HG03575 (cell line): ENCODE measurements around the gene TAP1.
"Not testable (repeated sequence)": the region's sequence is repeated elsewhere in the genome, so short reads cannot be mapped to it uniquely, and the experiment has no call there.

Source experiments
- ATAC-seq: cut with Tn5 transposase; IDR thresholded peaks from one replicate; pipeline ENCODE4 v1.9.1; 2021; ENCODE audit not compliant: unreplicated experiment, insufficient number of reproducible peaks, low FRiP score; ENCODE audit errors: extremely low read depth

Gene TAP1

GRCh38 chr6:32815996-32816395 is 37.5 kb downstream of the TAP1 start:
- no peak for ATAC-seq

GRCh38 chr6:32815115-32815514 is 38.4 kb downstream of the TAP1 start:
- no peak for ATAC-seq

DNA sequence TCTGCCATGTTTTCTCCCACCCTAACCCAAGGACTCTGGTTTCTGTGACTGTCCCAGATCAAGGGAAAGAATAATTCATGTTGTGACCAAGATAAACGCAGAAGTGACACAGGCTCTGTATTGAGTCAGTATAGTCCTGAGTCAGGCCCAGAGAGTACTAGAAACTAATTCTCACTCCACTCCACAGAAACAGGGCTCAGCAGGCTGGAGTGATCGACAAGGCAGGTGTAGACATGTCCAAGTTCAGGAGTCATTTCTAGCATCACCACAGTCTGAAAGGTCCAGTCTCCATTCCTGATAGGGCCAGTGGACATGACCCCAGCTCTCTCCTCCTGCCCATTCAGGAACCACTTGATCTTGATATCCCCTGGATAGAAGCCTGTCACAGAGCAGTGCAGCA is 39.4 kb downstream of the TAP1 start:
- no peak for ATAC-seq

DNA sequence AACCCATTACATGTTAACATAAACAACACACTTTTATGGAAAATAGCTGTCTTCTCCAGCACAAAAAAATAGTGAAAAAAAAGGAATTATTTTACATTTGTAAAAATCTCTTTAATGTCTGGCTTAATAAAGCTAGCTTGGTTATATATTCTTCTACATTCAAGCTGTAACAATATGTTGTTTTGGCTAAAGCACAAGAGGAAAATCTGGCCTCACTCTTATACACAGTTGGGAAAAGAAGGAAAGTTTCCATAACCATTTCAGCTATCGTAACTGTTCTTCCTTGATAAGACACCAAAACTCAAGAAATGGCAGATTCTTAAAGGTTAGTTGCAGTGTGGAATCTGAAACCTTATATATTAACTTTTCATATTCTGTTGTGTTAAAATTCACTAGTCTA is 44.3 kb downstream of the TAP1 start:
- ATAC-seq, result no peak

DNA sequence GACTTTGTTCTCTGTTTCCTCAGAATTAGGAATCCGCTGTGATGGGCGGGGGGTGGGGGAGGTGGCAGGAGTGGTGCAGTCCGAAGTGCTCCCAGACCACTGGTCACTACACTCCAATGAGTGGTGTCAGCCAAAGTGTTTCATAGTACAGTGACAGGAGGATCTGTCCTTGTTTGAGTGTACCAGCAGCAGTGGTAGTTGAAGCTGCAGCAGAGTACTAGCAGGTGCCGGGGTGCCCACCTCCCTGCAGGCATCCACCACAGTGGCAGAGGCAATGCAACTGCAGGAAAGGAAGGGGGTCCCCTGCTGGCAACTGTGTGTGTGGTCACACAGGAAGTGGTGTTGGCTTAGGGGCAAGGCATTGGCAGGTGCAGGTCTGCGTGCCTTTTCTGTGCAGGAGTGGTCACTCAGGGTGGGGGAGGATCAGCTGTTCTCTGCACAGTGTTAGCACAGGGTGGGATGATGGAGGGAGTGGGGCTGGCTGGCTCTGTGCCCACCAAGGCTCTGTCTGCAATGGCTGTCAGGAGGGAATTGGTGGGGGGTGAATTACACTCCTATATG is 46.4 kb downstream of the TAP1 start:
- ATAC-seq, result no peak

DNA sequence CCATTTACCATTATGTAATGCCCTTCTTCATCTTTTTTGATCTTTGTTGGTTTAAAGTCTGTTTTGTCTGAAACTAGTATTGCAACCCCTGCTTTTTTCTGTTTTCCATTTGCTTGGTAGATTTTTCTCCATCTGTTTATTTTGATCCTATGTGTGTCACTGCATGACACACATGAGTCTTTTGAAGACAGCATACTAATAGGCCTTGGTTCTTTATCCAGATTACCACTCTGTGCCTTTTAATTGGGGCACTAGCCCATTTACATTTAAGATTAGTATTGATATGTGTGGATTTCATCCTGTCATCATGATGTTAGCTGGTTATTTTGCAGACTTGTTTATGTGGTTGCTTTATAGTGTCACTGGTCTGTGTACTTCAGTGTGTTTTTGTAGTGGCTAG is 48.1 kb downstream of the TAP1 start:
- ATAC-seq, result not testable (repeated sequence)

DNA sequence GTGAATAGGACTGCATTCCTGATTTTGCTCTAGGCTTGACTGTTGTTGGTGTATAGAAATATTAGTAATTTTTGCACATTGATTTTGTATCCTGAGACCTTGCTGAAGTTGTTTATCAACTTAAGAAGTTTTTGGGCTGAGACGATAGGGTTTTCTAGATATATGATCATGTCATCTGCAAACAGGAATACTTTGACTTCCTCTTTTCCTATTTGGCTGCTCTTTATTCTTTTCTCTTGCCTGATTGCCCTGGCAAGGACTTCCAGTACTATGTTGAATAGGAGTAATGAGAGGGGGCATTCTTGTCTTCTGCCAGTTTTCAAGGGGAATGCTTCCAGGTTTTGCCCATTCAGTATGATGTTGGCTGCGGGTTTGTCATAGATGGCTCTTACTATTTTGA is 50.1 kb downstream of the TAP1 start:
- ATAC-seq, result no peak

DNA sequence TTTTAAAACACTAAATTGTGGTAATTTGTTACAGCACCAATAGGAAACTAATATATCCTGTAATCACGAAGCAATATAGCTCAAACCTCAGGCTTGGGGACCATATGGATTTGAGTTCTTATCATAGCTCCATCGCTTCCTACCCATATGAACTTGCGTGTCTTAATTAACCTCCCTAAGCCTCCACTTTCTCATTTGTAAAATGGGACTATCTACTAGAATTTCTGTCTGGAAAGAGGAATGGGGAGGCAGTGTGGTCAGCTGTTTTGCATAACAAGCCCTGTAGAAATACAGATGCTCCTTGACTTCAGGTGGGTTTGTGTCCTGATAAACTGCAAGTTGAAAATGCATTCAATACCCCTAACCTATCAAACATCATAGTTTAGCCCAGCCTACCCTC is 53.8 kb downstream of the TAP1 start:
- no peak for ATAC-seq

DNA sequence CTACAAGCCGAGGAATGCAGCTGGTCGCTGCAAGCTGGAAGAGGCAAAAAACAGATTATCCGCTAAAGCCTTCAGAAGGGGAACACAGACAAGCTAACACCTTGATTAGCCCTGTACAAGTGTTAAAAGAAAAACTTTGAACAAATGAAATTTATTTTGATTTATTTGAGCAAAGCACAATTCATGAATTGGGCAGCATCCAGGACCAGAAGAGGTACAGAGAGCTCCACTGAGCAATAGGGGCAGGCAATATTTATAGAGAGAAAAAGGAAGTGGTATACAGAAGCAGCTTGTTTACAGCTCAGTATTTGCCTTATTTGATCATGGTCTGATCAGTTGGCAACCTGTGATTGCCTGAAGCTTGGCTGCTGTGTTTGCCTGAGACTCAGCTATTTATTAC is 54.3 kb downstream of the TAP1 start:
- ATAC-seq, result no peak

DNA sequence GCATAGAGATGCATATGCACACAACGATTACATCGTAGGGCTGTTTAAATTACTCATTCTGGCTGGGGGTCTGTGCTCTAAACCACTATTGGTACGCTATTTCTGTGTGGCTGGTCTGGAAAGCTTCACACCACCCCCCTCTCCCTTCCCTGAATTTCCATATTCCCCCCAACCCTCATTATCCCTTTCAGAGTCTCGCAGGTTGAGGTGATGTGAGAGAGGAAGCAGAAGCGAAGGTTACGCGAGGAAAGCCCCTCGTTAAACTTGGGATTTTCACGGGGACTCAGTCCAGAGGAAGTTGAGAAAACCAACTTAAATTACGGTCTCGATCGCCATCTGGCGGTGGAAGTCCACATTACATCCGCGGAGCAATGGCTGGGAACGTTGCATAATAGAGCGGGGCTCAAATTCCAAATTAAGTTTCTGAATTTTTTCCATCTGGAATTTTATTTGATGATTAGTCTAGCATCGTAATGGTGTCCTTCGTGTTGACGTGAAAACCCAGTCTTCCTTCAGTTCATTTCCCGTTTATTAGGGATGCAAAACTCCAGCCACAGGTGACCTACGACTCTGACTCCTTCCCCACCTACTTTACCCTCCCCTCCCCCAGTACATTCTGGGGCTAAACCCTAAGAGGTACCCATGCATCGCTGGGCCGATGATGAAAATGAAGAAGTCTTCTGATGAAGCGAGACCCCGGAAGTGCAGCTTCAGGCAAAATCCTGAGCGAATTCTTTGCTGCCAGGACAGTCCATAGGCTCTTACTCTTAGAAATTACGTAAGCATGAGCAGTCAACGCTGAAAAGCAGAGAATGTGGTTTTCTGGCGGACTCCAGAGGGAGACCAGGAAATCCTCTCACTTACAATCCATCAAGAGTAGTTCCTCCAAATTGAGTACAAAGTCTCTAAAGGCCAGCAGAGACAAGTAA is 56.4 kb downstream of the TAP1 start:
- ATAC-seq, result no peak
